Lower lobe of right lung (tissue), 2 donors: Measurements from ENCODE around the gene TOMM34. TPM values are rescaled to one million over a fixed set of nuclear protein-coding genes. Genes with fewer than 3 reads are reported as not detected.
A peak's percentile ranks its signal among the peaks of the same experiment; 100 is the strongest.

Experiments used
- ATAC-seq, 2 donors: fragments of 200-7000 bp; cut with Tn5 transposase; one replicate each; pipeline ENCODE4 v1.9.1; 2020 to 2022; ENCODE audit warnings: mild to moderate bottlenecking in 2 of 2, moderate library complexity in 2 of 2
- DNase-seq: peaks from one replicate; pipeline ENCODE4 v3.0.0-alpha.2; 2020
- H3K27ac ChIP-seq: fragments of 200-600 bp; one replicate; pipeline ENCODE4 v1.8.0; 2022
- H3K27me3 ChIP-seq: fragments of 200-600 bp; one replicate; pipeline ENCODE4 v1.8.0; 2022; ENCODE audit warnings: low read depth
- H3K36me3 ChIP-seq: fragments of 200-600 bp; one replicate; pipeline ENCODE4 v1.8.0; 2022; ENCODE audit warnings: mild to moderate bottlenecking
- H3K4me1 ChIP-seq: fragments of 200-600 bp; one replicate; pipeline ENCODE4 v1.8.0; 2022
- H3K4me3 ChIP-seq: fragments of 200-600 bp; one replicate; pipeline ENCODE4 v1.8.0; 2022; ENCODE audit warnings: mild to moderate bottlenecking
- H3K9me3 ChIP-seq: fragments of 200-600 bp; one replicate; pipeline ENCODE4 v1.8.0; 2022
- intact Hi-C: fragments of 100-400 bp; cut with DNase I; formaldehyde crosslinking; loops from one replicate; pipeline ENCODE4 v1.11.0; 2022
- total RNA-seq: library from RNA; stranded (reverse); fragmentation: NEBNext Ultra II Directional; extraction: Animal tissue kit (Norgen Biotek cat#: 25700); gene quantifications from one replicate; pipeline ENCODE4 v1.2.1, GENCODE V29; 2021
- TF ChIP-seq, protein P1 (sequence below): fragments of 200-600 bp; IDR thresholded peaks from one replicate; pipeline ENCODE4 v1.8.0; 2022; ENCODE audit warnings: antibody characterized with exemption, mild to moderate bottlenecking
- donor health status: DM: no; HTN: yes; CAD: no; lungs with severe emphysema.

TOMM34 gene
- total RNA-seq, 1 donor from 2014 or later = 12.8 TPM

DNA sequence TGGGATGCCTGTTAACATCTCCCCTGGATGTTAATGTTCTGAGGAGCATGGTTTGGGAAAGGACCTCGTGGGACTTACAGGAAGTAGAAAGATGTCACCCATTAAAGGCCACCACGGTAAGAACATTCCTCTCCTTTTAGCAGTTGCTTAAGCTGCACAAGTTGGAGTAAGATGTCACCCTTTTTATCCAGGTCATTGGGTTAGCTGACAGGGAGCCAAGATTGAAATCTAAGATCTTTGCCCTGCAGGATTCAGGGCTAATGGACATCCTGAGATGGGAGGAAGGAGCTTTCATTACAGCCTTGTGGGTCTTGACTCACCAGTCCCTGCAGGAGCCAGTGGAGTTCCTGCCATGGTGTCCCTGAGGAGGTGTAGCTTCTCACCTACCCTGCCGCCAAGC is 28.3 kb downstream of the TOMM34 start:
- intact Hi-C loops = no loop called here
- Histone ChIP-seq H3K27ac (no peak overlapping the region), H3K36me3 (peaks cover 45% of the 10 kb centered on the region), H3K4me3 (no peak overlapping the region), H3K27me3 (no peaks in the 10 kb centered on the region), H3K4me1 (no peaks in the 10 kb centered on the region), H3K9me3 (no peaks in the 10 kb centered on the region)
- ATAC-seq (no peak), DNase-seq (no peak)
- TF ChIP-seq, protein P1, sequence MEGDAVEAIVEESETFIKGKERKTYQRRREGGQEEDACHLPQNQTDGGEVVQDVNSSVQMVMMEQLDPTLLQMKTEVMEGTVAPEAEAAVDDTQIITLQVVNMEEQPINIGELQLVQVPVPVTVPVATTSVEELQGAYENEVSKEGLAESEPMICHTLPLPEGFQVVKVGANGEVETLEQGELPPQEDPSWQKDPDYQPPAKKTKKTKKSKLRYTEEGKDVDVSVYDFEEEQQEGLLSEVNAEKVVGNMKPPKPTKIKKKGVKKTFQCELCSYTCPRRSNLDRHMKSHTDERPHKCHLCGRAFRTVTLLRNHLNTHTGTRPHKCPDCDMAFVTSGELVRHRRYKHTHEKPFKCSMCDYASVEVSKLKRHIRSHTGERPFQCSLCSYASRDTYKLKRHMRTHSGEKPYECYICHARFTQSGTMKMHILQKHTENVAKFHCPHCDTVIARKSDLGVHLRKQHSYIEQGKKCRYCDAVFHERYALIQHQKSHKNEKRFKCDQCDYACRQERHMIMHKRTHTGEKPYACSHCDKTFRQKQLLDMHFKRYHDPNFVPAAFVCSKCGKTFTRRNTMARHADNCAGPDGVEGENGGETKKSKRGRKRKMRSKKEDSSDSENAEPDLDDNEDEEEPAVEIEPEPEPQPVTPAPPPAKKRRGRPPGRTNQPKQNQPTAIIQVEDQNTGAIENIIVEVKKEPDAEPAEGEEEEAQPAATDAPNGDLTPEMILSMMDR = no peak

DNA sequence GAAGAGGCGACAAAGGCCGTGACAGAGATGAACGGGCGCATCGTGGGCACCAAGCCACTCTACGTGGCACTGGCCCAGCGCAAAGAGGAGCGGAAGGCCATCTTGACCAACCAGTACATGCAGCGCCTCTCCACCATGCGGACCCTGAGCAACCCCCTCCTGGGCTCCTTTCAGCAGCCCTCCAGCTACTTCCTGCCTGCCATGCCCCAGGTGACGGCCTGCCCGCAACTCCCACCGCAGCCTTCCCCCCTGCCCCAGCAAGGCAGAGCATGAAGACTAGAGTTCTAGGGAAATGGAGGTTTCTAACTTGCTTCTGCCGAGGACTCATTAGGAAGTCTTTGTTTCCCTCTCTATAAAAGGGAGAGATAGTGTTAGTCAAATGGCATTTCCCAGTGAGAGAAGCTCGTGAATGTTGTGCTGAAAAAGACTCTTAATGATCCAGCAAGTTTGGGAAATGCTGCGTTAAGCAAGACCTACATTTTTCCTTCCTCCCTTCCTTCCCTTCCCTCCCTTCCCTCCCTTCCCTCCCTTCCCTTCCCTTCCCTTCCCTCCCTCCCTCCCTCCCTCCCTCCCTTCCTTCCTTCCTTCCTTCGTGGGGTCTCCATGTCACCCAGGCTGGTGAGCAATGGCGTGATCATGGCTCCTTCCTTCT is 29.6 kb downstream of the TOMM34 start:
- TF ChIP-seq, protein P1 = no peak
- Histone ChIP-seq H3K27me3 (no peaks in the 10 kb centered on the region), H3K9me3 (no peaks in the 10 kb centered on the region), H3K4me1 (no peaks in the 10 kb centered on the region), H3K4me3 (no peak overlapping the region), H3K36me3 (peaks cover 35% of the 10 kb centered on the region), H3K27ac (no peak overlapping the region)
- DNase-seq = no peak
- intact Hi-C loops = no loop called here
- no peak for ATAC-seq

DNA sequence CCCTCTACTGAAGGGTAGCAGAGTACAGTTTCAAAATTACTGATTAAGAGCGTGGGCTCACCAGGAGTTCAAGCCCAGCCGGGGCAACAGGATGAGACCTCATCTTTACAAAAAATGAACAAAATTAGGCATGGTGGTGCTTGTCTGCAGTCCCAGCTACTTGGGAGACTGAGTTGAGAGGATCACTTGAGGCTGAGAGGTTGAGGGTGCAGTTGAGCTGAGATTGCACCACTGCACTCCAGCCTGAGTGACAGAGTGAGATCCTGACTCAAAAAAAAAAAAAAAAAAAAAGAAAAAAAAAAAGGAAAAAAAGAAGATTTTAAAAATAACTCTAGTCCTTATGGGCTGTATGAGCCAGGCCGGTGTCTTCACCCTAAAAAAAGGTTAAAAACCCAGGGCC is 31.6 kb downstream of the TOMM34 start:
- TF ChIP-seq, protein P1 = no peak
- no peaks in the 10 kb centered on the region for H3K9me3 ChIP-seq
- no peak for DNase-seq
- no peaks in the 10 kb centered on the region for H3K4me1 ChIP-seq
- H3K27ac ChIP-seq = no peak overlapping the region
- peak in 1 of 2 donors; percentile 58 for ATAC-seq
- H3K36me3 ChIP-seq = peaks cover 27% of the 10 kb centered on the region
- H3K27me3 ChIP-seq = no peaks in the 10 kb centered on the region
- no peak overlapping the region for H3K4me3 ChIP-seq
- intact Hi-C loops = no loop called here

DNA sequence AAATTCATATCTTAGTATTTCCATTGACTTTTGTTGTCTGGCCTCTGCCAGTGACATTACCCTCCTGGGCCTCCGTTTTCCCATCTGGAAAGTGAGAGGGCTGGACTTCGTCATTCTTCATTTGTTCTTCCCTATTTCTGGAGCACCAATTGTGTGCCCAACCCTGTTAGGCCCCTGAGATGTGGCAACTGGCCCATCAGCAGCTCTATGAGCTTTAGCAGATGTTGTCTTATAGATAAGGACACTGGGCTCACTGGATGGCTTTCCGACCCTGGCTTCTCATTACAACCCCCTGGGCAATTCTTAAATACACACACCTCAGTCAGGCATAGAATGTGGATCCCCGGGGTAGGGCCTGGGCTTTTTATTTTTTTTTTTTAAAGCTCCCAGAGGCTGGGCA is 35.7 kb downstream of the TOMM34 start:
- TF ChIP-seq, protein P1 = no peak
- no peak for ATAC-seq
- Histone ChIP-seq H3K36me3 (peaks cover 10% of the 10 kb centered on the region), H3K4me1 (no peaks in the 10 kb centered on the region), H3K27me3 (no peaks in the 10 kb centered on the region), H3K4me3 (no peak overlapping the region), H3K27ac (no peak overlapping the region), H3K9me3 (no peaks in the 10 kb centered on the region)
- DNase-seq = no peak
- intact Hi-C loops = no loop called here

DNA sequence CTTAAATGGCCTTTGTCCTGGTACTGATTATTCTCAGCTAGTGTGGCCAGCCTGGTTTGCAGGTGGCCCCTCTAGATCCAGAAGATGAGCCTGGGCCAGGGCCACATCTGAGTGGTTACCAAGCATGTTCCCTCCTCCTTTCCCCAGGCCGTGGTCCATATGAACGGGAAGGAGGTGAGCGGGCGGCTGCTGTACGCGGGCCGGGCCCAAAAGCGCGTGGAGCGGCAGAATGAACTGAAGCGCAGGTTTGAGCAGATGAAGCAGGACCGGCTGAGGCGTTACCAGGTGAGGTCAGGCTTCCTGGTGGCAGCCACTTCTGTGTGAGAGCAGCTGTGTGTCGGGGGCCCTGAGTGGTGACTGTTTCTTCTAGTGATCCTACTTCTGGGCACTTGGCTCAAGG is 38.8 kb downstream of the TOMM34 start:
- DNase-seq = no peak

More for the DNA sequence above, 38.8 kb downstream of the TOMM34 start:
- Histone ChIP-seq H3K27ac (no peak overlapping the region), H3K36me3 (peaks cover 13% of the 10 kb centered on the region), H3K27me3 (no peaks in the 10 kb centered on the region), H3K9me3 (no peaks in the 10 kb centered on the region), H3K4me1 (no peaks in the 10 kb centered on the region), H3K4me3 (no peak overlapping the region)
- TF ChIP-seq, protein P1 = no peak
- intact Hi-C loops = no loop called here
- no peak for ATAC-seq
